Stomach (tissue), 9 donors: Measurements from ENCODE around the gene RPS24. TPM values are rescaled to one million over a fixed set of nuclear protein-coding genes. Genes with fewer than 3 reads are reported as not detected.

ENCODE experiments used
- DNase-seq, 2 donors: peaks; one replicate each; pipeline versions ENCODE4 v3.0.0 to v3.0.0-alpha.2; 2013 to 2019
- H3K27ac ChIP-seq, 5 donors: fragments of 200-600 bp in 4 of 5; sonication (generic) in 4 of 5; one replicate each; pipeline ENCODE4 v1.5.1; 2013 to 2019; ENCODE audit warnings: mild to moderate bottlenecking in 1 of 5, moderate library complexity in 1 of 5
- H3K27me3 ChIP-seq, 3 donors: fragments of 200-600 bp; sonication (generic); one replicate each; pipeline ENCODE4 v1.5.1; 2017 to 2019; ENCODE audit warnings: mixed run types in 1 of 3
- H3K36me3 ChIP-seq, 4 donors: fragments of 200-600 bp; sonication (generic); 1 replicate in 3 of 4; 2 replicates in 1 of 4; pipeline ENCODE4 v1.5.1; 2016 to 2019
- H3K4me1 ChIP-seq, 4 donors: fragments of 200-600 bp; sonication (generic); one replicate each; pipeline ENCODE4 v1.5.1; 2016 to 2019
- H3K4me3 ChIP-seq, 4 donors: fragments of 200-600 bp; sonication (generic) in 3 of 4; one replicate each; pipeline ENCODE4 v1.5.1; 2016 to 2019; ENCODE audit warnings: mild to moderate bottlenecking in 1 of 4
- H3K9me3 ChIP-seq, 4 donors: fragments of 200-600 bp; sonication (generic); one replicate each; pipeline ENCODE4 v1.5.1; 2016 to 2019
- CTCF ChIP-seq, 7 experiments: fragments of 450-650 bp in 4 of 7; fragments of 200-600 bp in 3 of 7; sonication (generic) in 3 of 7; IDR thresholded peaks; one replicate each; pipeline ENCODE4 v1.5.1; 2016 to 2019; ENCODE audit warnings: antibody characterized with exemption in 7 of 7, control low read depth in 2 of 7, mild to moderate bottlenecking in 1 of 7
- EP300 ChIP-seq: sonication (generic); formaldehyde crosslinking; IDR thresholded peaks from one replicate; pipeline ENCODE4 v1.6.1; 2017; ENCODE audit warnings: antibody characterized with exemption
- POLR2A ChIP-seq, 4 donors: fragments of 450-650 bp; IDR thresholded peaks; one replicate each; pipeline ENCODE4 v1.6.1; 2016; ENCODE audit warnings: antibody characterized with exemption in 4 of 4, control low read depth in 2 of 4, mild to moderate bottlenecking in 1 of 4, moderate library complexity in 1 of 4
- POLR2AphosphoS5 ChIP-seq, 3 donors: sonication (generic); formaldehyde crosslinking; IDR thresholded peaks; one replicate each; pipeline ENCODE4 v1.6.1; 2016; ENCODE audit warnings: antibody characterized with exemption in 3 of 3
- WGBS, 5 donors: extraction: QIAGEN DNeasy Blood & Tissue Kit in 3 of 5; methylation state at CpG; one replicate each; pipeline versions ENCODE4 v1.1.5 to v1.1.7; 2013 to 2018; 5-methylcytosine and 5-hydroxymethylcytosine counted together
- intact Hi-C: fragments of 100-400 bp; cut with DNase I; formaldehyde crosslinking; loops from one replicate; pipeline ENCODE4 v1.15.1; 2023; ENCODE audit warnings: low total_unique reads
- polyA plus RNA-seq, 3 donors: library from polyadenylated mRNA; stranded (reverse); fragments of 200-250 nt; gene quantifications; one replicate each; pipeline ENCODE4 v1.2.3, GENCODE V29; 2013
- total RNA-seq, 5 donors: library from RNA; depleted of rRNA; stranded (reverse); fragments of >200 nt; gene quantifications; one replicate each; pipeline versions ENCODE4 v1.1.0 to v1.2.3, GENCODE V29; 2014 to 2016
- donor health status: healthy with polysubstance abuse.
- donor health status: Bipolar disorder and iron deficiency.
- donor health status: healthy.

The RPS24 gene
- total and polyA plus RNA-seq, 8 donors, result 936 to 7,888 (median 2,768) TPM

GRCh38 chr10:78000956-78001472 lies 32.6 kb upstream of the RPS24 start:
- H3K27me3 ChIP-seq, result no peaks in the 10 kb centered on the region
- no peaks in the 10 kb centered on the region for H3K9me3 ChIP-seq
- H3K36me3 ChIP-seq, result peaks cover 73 to 89% (median 82%) of the 10 kb centered on the region in 4 donors
- intact Hi-C loops, result no loop called here
- no peak overlapping the region for H3K27ac ChIP-seq
- DNase-seq, result no peak
- H3K4me1 ChIP-seq, result no peaks in the 10 kb centered on the region
- no peak overlapping the region for H3K4me3 ChIP-seq
- TF ChIP-seq POLR2AphosphoS5 (IDR thresholded peaks at IDR 0.05), result no peak
- 88 to 96% (median 94%) methylated on average over 6 of the region's 6 CpGs for WGBS, 5 donors

GRCh38 chr10:78002541-78003288 lies 30.9 kb upstream of the RPS24 start:
- H3K9me3 ChIP-seq, result no peaks in the 10 kb centered on the region
- H3K27me3 ChIP-seq, result no peaks in the 10 kb centered on the region
- no peak for DNase-seq
- TF ChIP-seq POLR2A (IDR thresholded peaks at IDR 0.05), result no peak
- TF ChIP-seq CTCF (IDR thresholded peaks at IDR 0.05), result no peak
- TF ChIP-seq POLR2AphosphoS5 (IDR thresholded peaks at IDR 0.05), result no peak
- no peak for TF ChIP-seq EP300
- intact Hi-C loops, result no loop called here
- no peak overlapping the region for H3K4me3 ChIP-seq
- no peaks in the 10 kb centered on the region for H3K4me1 ChIP-seq
- 80 to 95% (median 93%) methylated on average over 4 of the region's 4 CpGs for WGBS, 5 donors
- peaks cover 85 to 97% (median 95%) of the 10 kb centered on the region in 4 donors for H3K36me3 ChIP-seq
- H3K27ac ChIP-seq, result no peak overlapping the region

GRCh38 chr10:78004215-78005026 lies 29.2 kb upstream of the RPS24 start:
- Histone ChIP-seq H3K27me3 (no peaks in the 10 kb centered on the region), H3K4me3 (no peak overlapping the region), H3K27ac (no peak overlapping the region), H3K9me3 (no peaks in the 10 kb centered on the region), H3K36me3 (peaks cover 85 to 100% (median 99%) of the 10 kb centered on the region in 4 donors), H3K4me1 (no peaks in the 10 kb centered on the region)
- intact Hi-C loops, result no loop called here
- no peak for TF ChIP-seq CTCF (IDR thresholded peaks at IDR 0.05)
- TF ChIP-seq POLR2A (IDR thresholded peaks at IDR 0.05), result no peak
- TF ChIP-seq POLR2AphosphoS5 (IDR thresholded peaks at IDR 0.05), result no peak
- no peak for TF ChIP-seq EP300
- 88 to 95% (median 91%) methylated on average over 16 of the region's 16 CpGs for WGBS, 5 donors
- DNase-seq, result no peak

- Histone ChIP-seq H3K27me3 (no peaks in the 10 kb centered on the region), H3K27ac (no peak overlapping the region), H3K4me3 (no peak overlapping the region), H3K36me3 (peaks cover 74 to 100% (median 99%) of the 10 kb centered on the region in 4 donors), H3K4me1 (no peaks in the 10 kb centered on the region), H3K9me3 (no peaks in the 10 kb centered on the region)
- 71 to 86% (median 79%) methylated on average over 1 of the region's 1 CpG for WGBS, 5 donors
- DNase-seq, result no peak
- no peak for TF ChIP-seq POLR2A (IDR thresholded peaks at IDR 0.05)
- TF ChIP-seq EP300, result no peak
- TF ChIP-seq CTCF (IDR thresholded peaks at IDR 0.05), result no peak
- TF ChIP-seq POLR2AphosphoS5 (IDR thresholded peaks at IDR 0.05), result no peak
- intact Hi-C loops, result no loop called here
These were observed 26.5 kb upstream of the RPS24 start for GRCh38 chr10:78007172-78007571.
